T-helper 17 cell (primary cell): ENCODE data around the gene MATK. TPM values are rescaled to one million over a fixed set of nuclear protein-coding genes. Genes with fewer than 3 reads are reported as not detected.
"Not testable (repeated sequence)": the region's sequence is repeated elsewhere in the genome, so short reads cannot be mapped to it uniquely, and the experiment has no call there.

Experiments
- ATAC-seq: fragments of 150-1000 bp; cut with Tn5 transposase; 2 replicates; pipeline ENCODE4 v1.10.0; 2021; ENCODE audit warnings: mild to moderate bottlenecking, moderate library complexity
- DNase-seq, 3 donors: peaks; one replicate each; pipeline versions ENCODE4 v3.0.0 to v3.0.0-alpha.2; 2020 to 2021
- H3K9me3 ChIP-seq: one replicate; pipeline ENCODE4 v1.7.0; 2013; ENCODE audit warnings: low read length, mild to moderate bottlenecking; ENCODE audit not compliant: control insufficient read depth, poor library complexity, severe bottlenecking
- H3K27ac Mint-ChIP-seq: one replicate; pipeline ENCODE4 v1.8.0; 2022; ENCODE audit warnings: mild to moderate bottlenecking, moderate library complexity, mixed read lengths
- H3K27me3 Mint-ChIP-seq: one replicate; pipeline ENCODE4 v1.8.0; 2022; ENCODE audit warnings: mixed read lengths
- H3K36me3 Mint-ChIP-seq: one replicate; pipeline ENCODE4 v1.8.0; 2022; ENCODE audit warnings: low read depth, mixed read lengths
- H3K4me1 Mint-ChIP-seq: one replicate; pipeline ENCODE4 v1.8.0; 2022; ENCODE audit warnings: mild to moderate bottlenecking, mixed read lengths
- H3K4me3 Mint-ChIP-seq: one replicate; pipeline ENCODE4 v1.8.0; 2022; ENCODE audit warnings: mild to moderate bottlenecking, moderate library complexity, mixed read lengths
- total RNA-seq, 4 donors: library from RNA in 2 of 4; stranded (reverse) in 2 of 4; gene quantifications; one replicate each; pipeline ENCODE4 v1.2.3 and lab custom pipeline; 2022 to 2026

The MATK gene
- total RNA-seq, 2 donors from 2014 or later: 10.0 to 13.3 TPM

- not testable (repeated sequence) for H3K27me3 Mint-ChIP-seq, H3K27ac Mint-ChIP-seq, ATAC-seq, DNase-seq, H3K4me3 Mint-ChIP-seq, H3K36me3 Mint-ChIP-seq, H3K9me3 ChIP-seq
- H3K4me1 Mint-ChIP-seq: peaks cover 30% of the 10 kb centered on the region
Measured at GRCh38 chr19:3757705-3758104, 28.5 kb downstream of the MATK start.

- no peak for DNase-seq
- Mint-ChIP-seq H3K27ac (no peak overlapping the region), H3K27me3 (no peaks in the 10 kb centered on the region), H3K36me3 (no peaks in the 10 kb centered on the region), H3K4me1 (peaks cover 10% of the 10 kb centered on the region), H3K4me3 (no peak overlapping the region)
- H3K9me3 ChIP-seq: no peaks in the 10 kb centered on the region
- no peak for ATAC-seq
Measured at GRCh38 chr19:3753631-3754410, 32.4 kb downstream of the MATK start.

GRCh38 chr19:3752492-3752891 lies 33.7 kb downstream of the MATK start:
- Mint-ChIP-seq H3K4me3 (no peak overlapping the region), H3K27me3 (no peaks in the 10 kb centered on the region), H3K27ac (no peak overlapping the region), H3K4me1 (peaks cover 10% of the 10 kb centered on the region), H3K36me3 (no peaks in the 10 kb centered on the region)
- no peaks in the 10 kb centered on the region for H3K9me3 ChIP-seq
- no peak for ATAC-seq
- no peak for DNase-seq

- Mint-ChIP-seq H3K36me3 (no peaks in the 10 kb centered on the region), H3K27ac (no peak overlapping the region), H3K4me1 (peaks cover 10% of the 10 kb centered on the region), H3K4me3 (no peak overlapping the region), H3K27me3 (no peaks in the 10 kb centered on the region)
- ATAC-seq (no peak), DNase-seq (no peak)
- no peaks in the 10 kb centered on the region for H3K9me3 ChIP-seq
Measured at GRCh38 chr19:3751236-3751635, 34.9 kb downstream of the MATK start.

GRCh38 chr19:3750211-3750610 lies 36.0 kb downstream of the MATK start:
- Mint-ChIP-seq H3K27ac (no peak overlapping the region), H3K4me1 (peaks cover 7% of the 10 kb centered on the region), H3K27me3 (no peaks in the 10 kb centered on the region), H3K36me3 (no peaks in the 10 kb centered on the region), H3K4me3 (no peak overlapping the region)
- ATAC-seq: no peak
- DNase-seq: no peak
- no peaks in the 10 kb centered on the region for H3K9me3 ChIP-seq

GRCh38 chr19:3748965-3749364 lies 37.2 kb downstream of the MATK start:
- no peak for ATAC-seq
- Mint-ChIP-seq H3K27me3 (no peaks in the 10 kb centered on the region), H3K4me3 (no peak overlapping the region), H3K36me3 (no peaks in the 10 kb centered on the region), H3K4me1 (no peaks in the 10 kb centered on the region), H3K27ac (no peak overlapping the region)
- no peaks in the 10 kb centered on the region for H3K9me3 ChIP-seq
- no peak for DNase-seq

- ATAC-seq (no peak), DNase-seq (no peak)
- Mint-ChIP-seq H3K36me3 (no peaks in the 10 kb centered on the region), H3K4me3 (no peak overlapping the region), H3K4me1 (no peaks in the 10 kb centered on the region), H3K27me3 (no peaks in the 10 kb centered on the region), H3K27ac (no peak overlapping the region)
- H3K9me3 ChIP-seq: no peaks in the 10 kb centered on the region
Measured at GRCh38 chr19:3746371-3747056, 39.7 kb downstream of the MATK start.

GRCh38 chr19:3745363-3746045 lies 40.7 kb downstream of the MATK start:
- Mint-ChIP-seq H3K27me3 (no peaks in the 10 kb centered on the region), H3K4me3 (no peak overlapping the region), H3K4me1 (no peaks in the 10 kb centered on the region), H3K36me3 (no peaks in the 10 kb centered on the region), H3K27ac (no peak overlapping the region)
- no peaks in the 10 kb centered on the region for H3K9me3 ChIP-seq
- no peak for ATAC-seq
- no peak for DNase-seq

- no peak overlapping the region for H3K4me3 Mint-ChIP-seq
- H3K27ac Mint-ChIP-seq: no peak overlapping the region
- H3K27me3 Mint-ChIP-seq: no peaks in the 10 kb centered on the region
- DNase-seq (no peak), ATAC-seq (no peak)
- no peaks in the 10 kb centered on the region for H3K9me3 ChIP-seq
- no peaks in the 10 kb centered on the region for H3K36me3 Mint-ChIP-seq
- H3K4me1 Mint-ChIP-seq: peaks cover 8% of the 10 kb centered on the region
Measured at GRCh38 chr19:3743486-3743885, 42.7 kb downstream of the MATK start.

- H3K36me3 Mint-ChIP-seq: peaks cover 9% of the 10 kb centered on the region
- no peak overlapping the region for H3K4me3 Mint-ChIP-seq
- DNase-seq (no peak), ATAC-seq (no peak)
- H3K27ac Mint-ChIP-seq: no peak overlapping the region
- no peaks in the 10 kb centered on the region for H3K9me3 ChIP-seq
- peaks cover 11% of the 10 kb centered on the region for H3K4me1 Mint-ChIP-seq
- no peaks in the 10 kb centered on the region for H3K27me3 Mint-ChIP-seq
Measured at GRCh38 chr19:3740431-3740830, 45.8 kb downstream of the MATK start.

GRCh38 chr19:3738477-3739220 lies 47.5 kb downstream of the MATK start:
- peaks cover 9% of the 10 kb centered on the region for H3K36me3 Mint-ChIP-seq
- no peaks in the 10 kb centered on the region for H3K9me3 ChIP-seq
- peaks cover 11% of the 10 kb centered on the region for H3K4me1 Mint-ChIP-seq
- H3K27me3 Mint-ChIP-seq: no peaks in the 10 kb centered on the region
- DNase-seq: no peak
- peak overlapping the region; percentile 5 for H3K4me3 Mint-ChIP-seq
- H3K27ac Mint-ChIP-seq: peak overlapping the region; percentile 87
- ATAC-seq: no peak

GRCh38 chr19:3737487-3738205 lies 48.5 kb downstream of the MATK start:
- H3K27me3 Mint-ChIP-seq: no peaks in the 10 kb centered on the region
- ATAC-seq (no peak), DNase-seq (no peak)
- no peaks in the 10 kb centered on the region for H3K9me3 ChIP-seq
- peaks cover 9% of the 10 kb centered on the region for H3K36me3 Mint-ChIP-seq
- no peak overlapping the region for H3K4me3 Mint-ChIP-seq
- peak overlapping the region; percentile 51 for H3K27ac Mint-ChIP-seq
- H3K4me1 Mint-ChIP-seq: peaks cover 11% of the 10 kb centered on the region
